SH-SY5Y (cell line): ENCODE data around the gene SCG3.

Experiments
- GATA2 ChIP-seq: IDR thresholded peaks from 2 replicates; pipeline ENCODE4 v1.6.1; 2011; ENCODE audit warnings: mild to moderate bottlenecking, low read depth, low read length
- GATA3 ChIP-seq: IDR thresholded peaks from 2 replicates; pipeline ENCODE4 v1.6.1; 2011; ENCODE audit warnings: low read depth, mild to moderate bottlenecking, low read length, moderate library complexity

SCG3 gene

DNA sequence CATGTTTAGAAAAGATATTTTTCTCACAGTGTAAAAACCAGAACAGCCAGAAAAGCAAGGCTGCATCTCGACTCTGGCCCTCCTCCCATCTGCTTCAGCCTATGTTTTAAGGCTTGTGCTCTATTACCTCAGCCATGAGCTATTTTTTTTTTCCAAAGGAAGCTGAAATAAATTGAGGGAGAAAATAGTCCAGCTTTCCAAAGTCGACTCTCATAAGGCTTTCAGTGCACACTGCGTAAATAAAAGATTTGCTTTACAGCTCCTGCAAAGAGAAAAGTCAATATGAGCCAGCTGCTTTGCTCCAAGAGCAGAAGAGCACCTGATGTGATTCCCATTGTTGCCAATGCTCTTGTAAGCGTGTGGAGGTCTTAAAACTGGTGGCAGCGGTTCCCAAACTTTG lies 26.7 kb downstream of the SCG3 start:
- TF ChIP-seq GATA2 (no peak), GATA3 (no peak)

DNA sequence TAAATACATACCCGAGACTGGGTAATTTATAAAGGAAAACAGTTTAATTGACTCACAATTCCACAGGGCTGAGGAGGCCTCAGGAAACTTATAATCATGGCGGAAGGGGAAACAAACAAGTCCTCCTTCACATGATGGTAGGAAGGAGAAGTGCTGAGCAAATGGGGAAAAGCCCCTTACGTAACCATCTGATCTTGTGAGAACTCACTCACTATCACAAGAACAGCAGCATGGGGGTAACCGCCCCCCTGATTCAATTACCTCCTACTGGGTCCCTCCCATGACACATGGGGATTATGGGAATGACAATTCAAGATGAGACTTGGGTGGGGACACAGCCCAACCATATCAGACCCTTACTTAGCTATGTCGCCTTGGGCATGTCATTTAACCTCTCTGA lies 27.7 kb downstream of the SCG3 start:
- TF ChIP-seq GATA2 (no peak), GATA3 (no peak)

DNA sequence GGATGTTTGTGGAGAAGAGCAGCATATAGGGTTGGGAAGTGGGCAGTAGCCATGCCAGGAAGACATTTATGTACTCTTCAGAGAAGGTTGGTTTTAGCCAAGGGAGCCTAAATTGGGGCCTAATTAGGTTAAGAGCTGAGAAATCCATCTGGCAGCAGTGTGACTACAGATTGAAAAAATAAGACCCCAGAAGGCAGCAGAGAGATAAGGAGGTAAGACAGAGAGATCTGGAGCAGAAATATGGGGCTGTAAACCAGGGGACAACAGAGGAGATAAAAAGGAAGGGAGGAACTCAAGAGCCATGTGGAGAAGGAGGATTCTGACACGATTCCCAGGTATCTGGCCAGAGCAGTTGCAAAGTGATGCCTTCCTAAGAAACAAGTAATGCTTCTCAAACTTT lies 32.9 kb downstream of the SCG3 start:
- no peak for TF ChIP-seq GATA3
- TF ChIP-seq GATA2 = no peak; the same call in 1 of the 2 replicates

DNA sequence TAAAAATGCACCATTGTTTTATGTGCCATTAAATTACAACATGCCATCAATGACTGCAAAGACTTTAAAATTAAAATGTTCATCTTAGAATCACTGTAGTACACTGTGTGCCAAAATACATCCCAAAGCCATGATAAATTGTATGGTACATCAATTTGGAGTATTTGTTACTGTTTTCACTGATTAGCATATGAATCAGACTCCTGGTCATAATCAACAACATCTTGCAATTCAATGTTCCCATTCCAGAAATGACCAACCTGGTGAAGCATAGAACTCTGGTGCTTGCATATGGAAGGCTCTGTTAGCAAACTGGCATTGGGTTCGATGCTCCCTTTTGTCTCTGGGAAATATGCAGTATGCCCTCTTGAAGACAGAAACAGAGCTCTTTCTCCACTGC lies 33.6 kb downstream of the SCG3 start:
- TF ChIP-seq GATA3 = no peak
- no peak for TF ChIP-seq GATA2

DNA sequence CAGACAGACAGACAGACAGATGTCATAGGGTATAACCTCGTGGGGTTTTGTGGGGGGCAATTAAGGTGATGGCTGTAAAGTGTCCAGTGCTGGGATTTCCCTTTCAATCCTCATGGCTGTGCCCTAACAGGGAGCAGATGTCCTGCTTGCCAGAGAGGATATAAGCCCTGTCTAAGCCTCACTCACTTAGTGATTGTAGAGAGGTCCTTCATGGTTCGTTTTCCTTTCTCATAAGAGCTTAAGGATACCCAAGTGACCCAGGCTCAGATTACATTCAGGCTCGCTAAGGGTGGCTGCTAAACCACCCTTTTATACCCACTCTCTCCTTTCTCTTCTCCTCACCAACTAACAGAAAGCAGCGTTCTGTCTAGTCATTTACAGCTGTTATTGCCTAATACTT lies 36.9 kb downstream of the SCG3 start:
- TF ChIP-seq GATA3 = no peak
- no peak for TF ChIP-seq GATA2

DNA sequence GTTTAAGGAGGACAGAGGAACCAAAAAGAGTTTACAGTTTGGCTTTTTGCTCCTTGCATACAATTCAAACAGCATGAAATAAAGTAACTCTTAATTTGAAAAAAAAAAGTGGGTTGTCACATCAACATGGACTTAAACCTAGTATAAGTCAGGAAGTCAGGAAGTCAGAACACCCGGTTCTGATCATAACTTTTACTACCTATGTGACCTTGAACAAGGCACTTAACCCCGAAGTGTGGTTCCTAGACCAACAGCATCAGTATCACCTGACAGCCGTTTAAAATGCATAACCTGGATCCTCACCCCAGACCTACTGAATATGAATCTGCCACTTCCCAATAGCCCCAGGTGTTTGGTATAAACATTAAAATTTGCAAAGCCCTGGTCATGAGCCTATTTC lies 37.4 kb downstream of the SCG3 start:
- TF ChIP-seq GATA3 (no peak), GATA2 (no peak)

DNA sequence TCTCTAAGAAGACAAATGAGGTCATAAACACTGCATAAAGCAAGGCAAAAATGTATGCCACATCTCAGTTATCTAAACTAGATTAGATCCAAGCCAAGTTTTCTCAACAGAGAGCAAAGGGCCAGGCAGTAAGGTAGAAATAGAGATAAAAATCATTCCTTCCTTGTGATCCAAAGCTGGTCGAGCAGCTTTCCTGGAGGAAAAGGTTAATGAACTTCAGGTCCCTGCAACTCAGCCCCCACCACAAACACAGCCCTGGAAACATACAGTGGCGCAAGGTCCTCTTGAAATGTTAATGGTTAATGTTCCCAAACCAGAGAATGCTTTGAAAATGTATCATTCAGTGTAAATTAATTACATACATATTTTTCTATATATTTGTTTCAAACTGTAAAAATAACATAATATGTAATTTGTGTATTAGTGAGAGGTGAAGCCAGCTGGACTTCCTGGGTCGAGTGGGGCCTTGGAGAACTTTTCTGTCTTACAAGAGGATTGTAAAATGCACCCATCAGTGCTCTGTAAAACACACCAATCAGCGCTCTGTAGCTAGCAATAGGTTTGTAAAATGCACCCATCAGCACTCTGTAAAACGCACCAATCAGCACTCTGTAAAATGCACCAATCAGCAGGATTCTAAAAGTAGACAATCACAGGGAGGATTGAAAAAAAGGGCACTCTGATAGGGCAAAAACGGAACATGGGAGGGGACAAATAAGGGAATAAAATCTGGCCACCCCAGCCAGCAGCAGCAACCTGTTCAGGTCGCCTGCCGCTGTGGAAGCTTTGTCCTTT lies 39.1 kb downstream of the SCG3 start:
- TF ChIP-seq GATA2 (no peak), GATA3 (no peak)

DNA sequence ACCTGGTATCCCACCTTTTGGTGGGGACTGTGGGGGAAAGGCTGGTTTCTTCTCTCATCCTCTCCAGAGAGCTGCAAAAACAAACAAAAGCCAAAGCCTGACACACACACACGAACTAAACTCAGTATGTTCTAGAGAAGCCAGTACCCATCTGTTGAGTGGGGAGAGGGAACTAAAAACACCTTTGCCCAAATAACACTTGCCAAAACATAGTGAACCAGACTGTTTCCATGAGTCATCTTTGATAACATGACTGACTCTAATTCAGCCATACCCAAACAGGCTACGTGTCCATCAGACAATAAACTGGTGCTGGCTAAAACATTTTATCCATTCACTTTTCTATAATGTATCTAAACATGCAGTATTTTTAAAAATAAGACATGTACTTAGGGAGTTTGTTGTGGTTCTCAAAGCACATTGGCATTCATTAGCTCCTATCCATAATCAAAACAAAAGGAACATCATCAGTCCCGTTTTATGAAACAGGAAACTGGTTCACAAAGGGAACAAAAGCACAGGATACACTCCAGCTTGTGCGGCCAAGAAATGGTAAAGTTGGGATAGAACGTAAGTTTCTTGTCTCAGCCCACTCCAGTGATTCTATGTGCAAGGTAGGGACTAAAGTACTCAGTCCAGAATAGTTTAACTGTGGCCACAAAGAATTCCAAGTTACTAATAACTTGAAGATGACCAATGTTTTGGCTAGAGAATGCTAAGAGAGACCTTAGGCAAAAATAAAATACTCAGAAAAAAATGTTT lies 40.1 kb downstream of the SCG3 start:
- TF ChIP-seq GATA2 (no peak), GATA3 (no peak)

DNA sequence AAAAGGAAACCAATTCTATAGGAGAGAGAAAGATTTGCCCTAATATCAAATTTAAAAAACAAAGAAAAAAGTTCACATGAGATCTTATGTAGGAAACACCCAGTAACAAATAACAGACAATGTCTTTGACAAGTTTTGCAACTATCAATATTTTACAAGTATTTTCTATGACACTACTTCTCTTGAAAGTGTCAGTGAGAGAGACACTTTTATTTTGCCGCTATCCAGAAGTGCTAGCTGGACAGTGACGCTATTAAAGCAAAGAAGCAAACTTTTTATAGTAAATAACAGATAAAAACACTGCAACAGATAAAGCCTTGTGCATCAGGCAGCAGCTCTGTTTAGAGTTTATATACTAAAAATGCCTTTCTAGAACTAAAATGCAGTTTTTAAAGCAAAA lies 42.9 kb downstream of the SCG3 start:
- TF ChIP-seq GATA2 (no peak), GATA3 (no peak)

DNA sequence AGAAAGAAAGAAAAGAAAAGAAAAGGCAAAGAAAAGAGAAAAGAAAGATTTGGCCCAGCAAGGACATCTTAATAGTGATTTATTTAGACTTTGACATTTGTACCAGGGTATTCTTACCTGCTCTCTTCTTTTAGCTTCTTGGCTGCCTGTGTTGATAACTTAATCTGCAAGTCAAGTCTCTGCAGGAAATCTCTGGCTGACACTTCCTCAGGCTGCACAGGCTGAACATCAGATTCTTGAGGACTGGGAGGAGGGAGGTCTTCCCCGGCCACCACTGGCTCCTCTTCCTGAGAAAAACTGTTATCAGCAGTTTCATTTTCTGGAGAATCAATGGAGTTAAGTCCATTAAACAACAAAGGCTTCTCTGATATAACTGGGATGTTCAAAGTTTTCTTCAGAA lies 43.4 kb downstream of the SCG3 start:
- TF ChIP-seq GATA2 (no peak), GATA3 (no peak)

DNA sequence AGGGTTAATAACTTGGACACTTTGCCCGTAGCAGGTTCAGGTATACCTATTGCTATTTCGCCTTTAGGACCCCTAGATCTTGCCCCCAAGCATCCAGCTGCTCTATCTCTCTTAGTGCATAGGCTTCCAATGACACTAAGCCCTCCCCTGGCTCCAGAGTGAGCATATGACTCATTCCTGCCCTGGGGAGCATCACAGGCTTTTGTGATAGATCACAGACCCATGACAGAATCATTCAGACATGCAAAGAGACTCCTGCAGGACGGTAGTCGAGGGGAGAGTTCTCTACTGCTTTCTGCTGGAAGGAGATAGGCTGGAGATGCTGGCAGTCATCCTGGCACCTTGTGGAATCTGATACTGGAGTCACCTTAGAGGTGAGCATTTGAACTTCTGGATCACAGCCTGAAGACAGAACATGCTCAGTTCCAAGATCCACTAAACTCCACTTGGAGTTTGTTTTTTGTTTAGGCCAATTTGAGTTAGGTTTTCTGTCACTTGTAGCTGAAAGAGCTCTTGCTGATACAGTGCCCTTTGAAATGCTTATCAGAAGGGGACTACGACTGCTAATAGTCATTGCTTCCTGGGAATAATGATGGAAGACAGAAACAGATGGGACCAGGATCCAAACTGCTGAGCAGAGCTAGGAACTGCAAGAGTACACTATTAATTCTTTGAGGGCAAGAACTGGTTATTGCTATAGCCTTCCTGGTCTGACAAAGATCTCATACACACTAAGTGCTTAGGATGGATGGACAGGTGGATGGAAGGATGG lies 45.2 kb downstream of the SCG3 start:
- TF ChIP-seq GATA3 (peak; percentile 50; the same call in 1 of the 2 replicates), GATA2 (peak; percentile 66)

DNA sequence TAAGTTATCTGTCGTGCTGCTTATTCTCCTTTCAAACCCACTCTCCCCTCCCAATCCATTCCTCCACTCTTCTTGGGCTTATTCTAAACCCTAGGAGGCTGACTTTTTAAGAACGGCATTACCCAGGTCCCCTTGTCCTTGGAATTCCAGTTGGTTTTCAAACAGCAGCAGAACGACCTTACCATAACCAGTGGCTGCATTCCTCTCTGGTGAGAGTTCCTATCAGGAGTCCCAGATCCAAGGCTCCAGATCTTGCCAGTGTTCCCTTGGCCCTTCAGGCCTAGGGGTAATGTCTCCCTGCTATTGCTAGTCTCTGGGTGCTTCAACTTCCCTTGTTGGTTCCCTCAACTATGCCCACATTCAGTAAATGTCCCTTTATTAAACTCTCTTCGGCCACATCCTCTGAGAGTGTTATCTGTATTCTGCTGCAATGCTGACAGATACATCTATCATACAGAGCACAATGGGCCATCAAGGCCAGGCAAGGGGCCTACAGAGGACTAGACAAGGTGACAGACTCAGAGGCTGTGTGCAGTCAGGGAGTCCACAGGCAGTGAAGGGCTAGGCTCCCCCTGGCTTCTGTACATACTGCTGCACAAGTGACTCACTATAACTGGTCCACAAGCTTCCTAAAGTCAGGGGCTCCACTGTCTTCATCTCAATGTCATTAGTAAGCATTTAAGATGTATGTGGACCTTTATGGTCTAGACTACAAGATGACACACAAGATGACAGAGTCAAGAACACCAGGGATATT lies 46.0 kb downstream of the SCG3 start:
- no peak for TF ChIP-seq GATA3
- TF ChIP-seq GATA2 = no peak

DNA sequence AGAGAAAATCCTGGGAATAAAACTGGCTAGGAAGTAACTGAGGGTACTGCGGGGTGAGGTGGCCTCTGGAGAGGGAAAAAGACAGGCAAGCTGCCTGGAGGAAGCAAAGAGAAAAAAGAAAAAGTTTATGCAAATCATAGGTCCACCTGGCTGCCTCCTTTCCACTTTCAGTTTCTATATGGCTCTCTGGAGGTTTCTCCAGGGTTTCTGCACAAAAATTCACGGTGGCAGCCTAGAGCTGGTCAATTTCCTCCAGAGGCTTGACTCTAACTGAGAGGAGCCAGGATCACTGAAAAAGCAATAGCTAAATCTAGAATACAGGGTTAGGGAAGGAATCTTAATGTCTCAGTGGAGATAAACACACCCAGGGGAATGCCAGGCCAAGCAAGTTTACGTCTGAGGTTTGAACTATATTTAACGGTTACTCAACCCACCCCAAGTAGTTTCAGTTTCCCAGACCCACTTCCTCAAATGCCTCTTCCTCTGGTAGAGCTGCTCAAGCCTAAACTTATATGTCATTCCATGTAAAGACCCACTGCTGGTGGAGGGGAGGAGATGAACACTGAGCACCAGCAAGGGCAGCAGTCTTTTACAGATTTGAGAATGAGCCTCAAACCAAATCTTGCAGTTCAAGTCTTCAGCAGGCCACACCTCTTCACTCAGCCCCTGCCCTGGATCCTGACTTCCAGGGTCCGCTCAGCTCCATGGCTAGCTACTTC lies 50.4 kb downstream of the SCG3 start:
- TF ChIP-seq GATA3 (no peak), GATA2 (no peak)
